ENCODE measurements around the gene THUMPD2. TPM values are rescaled to one million over a fixed set of nuclear protein-coding genes. Genes with fewer than 3 reads are reported as not detected.

THUMPD2 gene
- total RNA-seq, 1 experiment from 2014 or later = 19.5 TPM

- H3T11ph ChIP-seq (ENCODE audit: low read length) = no peak overlapping the region
- no peaks in the 10 kb centered on the region for H3K9me3 ChIP-seq (ENCODE audit: control insufficient read depth, low read depth, low read length)
- H2BK20ac ChIP-seq (ENCODE audit: low read depth, low read length, poor library complexity, severe bottlenecking) = no peak overlapping the region
- peaks cover 3% of the 10 kb centered on the region; the same call in 1 of the 2 replicates for H3K4me1 ChIP-seq (ENCODE audit: insufficient read depth, low read length)
- no peak overlapping the region for H3K56ac ChIP-seq (ENCODE audit: insufficient read length, low read depth, low read length)
- H2BK12ac ChIP-seq (ENCODE audit: insufficient read length, low read depth, low read length) = no peak overlapping the region
- no peak overlapping the region for H3K4ac ChIP-seq (ENCODE audit: low read depth, low read length)
- H3K4me2 ChIP-seq (ENCODE audit: insufficient read depth, insufficient read length, low read length) = no peak overlapping the region
- no peak overlapping the region for H3K14ac ChIP-seq (ENCODE audit: insufficient read depth, low read length)
- H3K23ac ChIP-seq (ENCODE audit: insufficient read length, low read depth, low read length) = no peak overlapping the region
- no peaks in the 10 kb centered on the region for H3K79me1 ChIP-seq (ENCODE audit: insufficient read depth, low read depth, low read length, poor library complexity, severe bottlenecking)
- no peak overlapping the region for H3K27ac ChIP-seq (ENCODE audit: insufficient read length, low read depth, low read length)
- no peak overlapping the region for H2BK15ac ChIP-seq (ENCODE audit: low read depth, low read length)
- no peaks in the 10 kb centered on the region for H3K27me3 ChIP-seq (ENCODE audit: insufficient read depth, low read length)
- H3K18ac ChIP-seq (ENCODE audit: insufficient read length, low read depth, low read length) = no peak overlapping the region
- H4K20me1 ChIP-seq (ENCODE audit: control insufficient read depth, insufficient read depth, insufficient read length) = no peaks in the 10 kb centered on the region
- Mint-ChIP-seq H3K9me3 (no peaks in the 10 kb centered on the region), H3K36me3 (ENCODE audit: insufficient read depth in 1 of 3, low read depth in 3 of 3) (no peaks in the 10 kb centered on the region; a peak in 1 of 7 replicates), H3K27ac (no peak overlapping the region), H3K27me3 (ENCODE audit: low read depth) (no peaks in the 10 kb centered on the region), H3K4me1 (peaks cover 13% of the 10 kb centered on the region in 2 experiments), H3K4me3 (no peak overlapping the region)
- no peak overlapping the region for H2AFZ ChIP-seq (ENCODE audit: low read length)
- H2BK120ac ChIP-seq (ENCODE audit: low read depth, low read length, poor library complexity, severe bottlenecking) = no peak overlapping the region
- TF ChIP-seq, protein P1, sequence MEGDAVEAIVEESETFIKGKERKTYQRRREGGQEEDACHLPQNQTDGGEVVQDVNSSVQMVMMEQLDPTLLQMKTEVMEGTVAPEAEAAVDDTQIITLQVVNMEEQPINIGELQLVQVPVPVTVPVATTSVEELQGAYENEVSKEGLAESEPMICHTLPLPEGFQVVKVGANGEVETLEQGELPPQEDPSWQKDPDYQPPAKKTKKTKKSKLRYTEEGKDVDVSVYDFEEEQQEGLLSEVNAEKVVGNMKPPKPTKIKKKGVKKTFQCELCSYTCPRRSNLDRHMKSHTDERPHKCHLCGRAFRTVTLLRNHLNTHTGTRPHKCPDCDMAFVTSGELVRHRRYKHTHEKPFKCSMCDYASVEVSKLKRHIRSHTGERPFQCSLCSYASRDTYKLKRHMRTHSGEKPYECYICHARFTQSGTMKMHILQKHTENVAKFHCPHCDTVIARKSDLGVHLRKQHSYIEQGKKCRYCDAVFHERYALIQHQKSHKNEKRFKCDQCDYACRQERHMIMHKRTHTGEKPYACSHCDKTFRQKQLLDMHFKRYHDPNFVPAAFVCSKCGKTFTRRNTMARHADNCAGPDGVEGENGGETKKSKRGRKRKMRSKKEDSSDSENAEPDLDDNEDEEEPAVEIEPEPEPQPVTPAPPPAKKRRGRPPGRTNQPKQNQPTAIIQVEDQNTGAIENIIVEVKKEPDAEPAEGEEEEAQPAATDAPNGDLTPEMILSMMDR (conservative IDR thresholded peaks at IDR 0.05) = no peak
- no peak overlapping the region for H4K5ac ChIP-seq (ENCODE audit: insufficient read length, low read depth, low read length)
- H3K9ac ChIP-seq (ENCODE audit: extremely low read depth, insufficient read length, low read length) = no peak overlapping the region
- no peaks in the 10 kb centered on the region for H3K79me2 ChIP-seq (ENCODE audit: insufficient read depth, low read length)
- H4K8ac ChIP-seq (replicated peaks; ENCODE audit: insufficient read length, low read depth, low read length) = no peak overlapping the region
- no peak overlapping the region for H2AK5ac ChIP-seq (ENCODE audit: insufficient read length, low read length)
- no CpG with 5 or more reads among the region's 9 CpGs for WGBS (ENCODE audit: extremely low coverage, insufficient read length, low lambda C conversion rate)
- no peak overlapping the region for H4K91ac ChIP-seq (ENCODE audit: insufficient read length, low read depth, low read length)
- H2BK5ac ChIP-seq (ENCODE audit: insufficient read length, low read length) = no peak overlapping the region
- no peaks in the 10 kb centered on the region for H3K23me2 ChIP-seq (ENCODE audit: insufficient read length, low read depth, low read length, poor library complexity, severe bottlenecking)
- DNase-seq = no peak
Measured at GRCh38 chr2:39718483-39718882, 60.6 kb downstream of the THUMPD2 start.

All from H9 (cell line).